WTC11 (cell line): ENCODE results near the gene IL20. TPM values are rescaled to one million over a fixed set of nuclear protein-coding genes. Genes with fewer than 3 reads are reported as not detected.

ENCODE experiments used
- ATAC-seq: fragments of 200-7000 bp; cut with Tn5 transposase; 2 replicates; pipeline ENCODE4 v1.10.0; 2021; ENCODE audit warnings: mild to moderate bottlenecking, moderate library complexity
- CTCF ChIA-PET: fragments of 300-600 bp; sonication (Branson Sonifier 250); formaldehyde crosslinking; loops from one replicate; lab custom pipeline; 2021; ENCODE audit warnings: antibody characterized with exemption; lab: Charles Lee
- POLR2A ChIA-PET: fragments of 350-600 bp; sonication (Branson Sonifier 250); formaldehyde crosslinking; loops from one replicate; lab custom pipeline; 2021; ENCODE audit warnings: antibody characterized with exemption; lab: Charles Lee
- DNase-seq: peaks from one replicate; pipeline ENCODE4 v3.0.0; 2021; ENCODE audit warnings: low spot score
- H3K27ac Mint-ChIP-seq: 2 replicates; pipeline ENCODE4 v1.8.0; 2021; ENCODE audit warnings: mixed read lengths
- H3K27me3 Mint-ChIP-seq: 2 replicates; pipeline ENCODE4 v1.8.0; 2021; ENCODE audit warnings: low read depth, mild to moderate bottlenecking, moderate library complexity, mixed read lengths
- H3K36me3 Mint-ChIP-seq: 2 replicates; pipeline ENCODE4 v1.8.0; 2021; ENCODE audit warnings: mixed read lengths
- H3K4me1 Mint-ChIP-seq: 2 replicates; pipeline ENCODE4 v1.8.0; 2022; ENCODE audit warnings: mixed read lengths
- H3K4me3 Mint-ChIP-seq: 2 replicates; pipeline ENCODE4 v1.8.0; 2021; ENCODE audit warnings: mild to moderate bottlenecking, moderate library complexity, mixed read lengths
- H3K9me3 Mint-ChIP-seq: 2 replicates; pipeline ENCODE4 v1.8.0; 2021; ENCODE audit warnings: mixed read lengths
- AR ChIP-seq: fragments of 250-450 bp; sonication (Bioruptor Pico); IDR thresholded peaks from 2 replicates; pipeline ENCODE4 v1.9.0; 2021; ENCODE audit warnings: mild to moderate bottlenecking
- E2F4 ChIP-seq: sonication (generic); formaldehyde crosslinking; IDR thresholded peaks from 2 replicates; pipeline ENCODE4 v1.8.1; 2022; ENCODE audit warnings: low read depth, mild to moderate bottlenecking, moderate library complexity, missing genetic modification reagents, borderline replicate concordance
- FOXP1 ChIP-seq: sonication (generic); formaldehyde crosslinking; IDR thresholded peaks from 2 replicates; pipeline ENCODE4 v1.8.0; 2022; ENCODE audit warnings: missing genetic modification reagents, mild to moderate bottlenecking, moderate library complexity, borderline replicate concordance
- FOXP4 ChIP-seq: sonication (generic); formaldehyde crosslinking; IDR thresholded peaks from 2 replicates; pipeline ENCODE4 v1.8.0; 2022; ENCODE audit warnings: mild to moderate bottlenecking, missing genetic modification reagents
- GABPB1 ChIP-seq: sonication (generic); formaldehyde crosslinking; IDR thresholded peaks from 2 replicates; pipeline ENCODE4 v1.8.1; 2023; ENCODE audit warnings: mild to moderate bottlenecking, missing genetic modification reagents
- IRF1 ChIP-seq: sonication (generic); formaldehyde crosslinking; IDR thresholded peaks from 2 replicates; pipeline ENCODE4 v1.8.0; 2023; ENCODE audit warnings: missing genetic modification reagents
- IRF2 ChIP-seq: sonication (generic); formaldehyde crosslinking; IDR thresholded peaks from 2 replicates; pipeline ENCODE4 v1.8.0; 2022; ENCODE audit warnings: low read depth, missing genetic modification reagents, borderline replicate concordance
- JAZF1 ChIP-seq: fragments of 250-450 bp; sonication (Bioruptor Pico); IDR thresholded peaks from 2 replicates; pipeline ENCODE4 v1.9.0; 2021; ENCODE audit warnings: moderate library complexity, mild to moderate bottlenecking, inconsistent platforms
- NFE2L1 ChIP-seq: sonication (generic); formaldehyde crosslinking; IDR thresholded peaks from 2 replicates; pipeline ENCODE4 v1.8.1; 2023; ENCODE audit warnings: missing genetic modification reagents
- PRDM15 ChIP-seq: sonication (generic); formaldehyde crosslinking; IDR thresholded peaks from 2 replicates; pipeline ENCODE4 v1.8.0; 2022; ENCODE audit warnings: missing genetic modification reagents
- TP53 ChIP-seq: sonication (generic); formaldehyde crosslinking; IDR thresholded peaks from 2 replicates; pipeline ENCODE4 v1.8.1; 2023; ENCODE audit warnings: mild to moderate bottlenecking, missing genetic modification reagents
- ZNF138 ChIP-seq: sonication (generic); formaldehyde crosslinking; conservative IDR thresholded peaks from 2 replicates; pipeline ENCODE4 v1.8.1; 2022; ENCODE audit warnings: mild to moderate bottlenecking, moderate library complexity, missing genetic modification reagents
- ZNF219 ChIP-seq: sonication (generic); formaldehyde crosslinking; IDR thresholded peaks from 2 replicates; pipeline ENCODE4 v1.8.0; 2023; ENCODE audit warnings: missing genetic modification reagents, mild to moderate bottlenecking, borderline replicate concordance
- ZNF263 ChIP-seq: sonication (generic); formaldehyde crosslinking; IDR thresholded peaks from 2 replicates; pipeline ENCODE4 v1.8.1; 2022; ENCODE audit warnings: low read depth, mild to moderate bottlenecking, moderate library complexity, missing genetic modification reagents
- total RNA-seq: library from RNA; stranded (reverse); gene quantifications from 3 replicates; pipeline ENCODE4 v1.2.3, GENCODE V29; 2021
- TF ChIP-seq, protein P1 (sequence below): sonication (generic); formaldehyde crosslinking; IDR thresholded peaks from 2 replicates; pipeline ENCODE4 v1.8.1; 2023; ENCODE audit warnings: mild to moderate bottlenecking, missing genetic modification reagents
- TF ChIP-seq, protein P2 (sequence below): sonication (generic); formaldehyde crosslinking; IDR thresholded peaks from 2 replicates; pipeline ENCODE4 v1.8.0; 2022; ENCODE audit warnings: mild to moderate bottlenecking, missing genetic modification reagents
- TF ChIP-seq, protein P3 (sequence below): sonication (generic); formaldehyde crosslinking; IDR thresholded peaks from 2 replicates; pipeline ENCODE4 v1.8.1; 2022; ENCODE audit warnings: mild to moderate bottlenecking, moderate library complexity, missing genetic modification reagents
- TF ChIP-seq, protein P4 (sequence below): fragments of 250-450 bp; sonication (Bioruptor Pico); IDR thresholded peaks from 2 replicates; pipeline ENCODE4 v1.9.0; 2021; ENCODE audit warnings: mild to moderate bottlenecking
- TF ChIP-seq, protein P5 (sequence below): sonication (generic); formaldehyde crosslinking; IDR thresholded peaks from 2 replicates; pipeline ENCODE4 v1.8.1; 2022; ENCODE audit warnings: low read depth, missing genetic modification reagents, borderline replicate concordance

The IL20 gene
- total RNA-seq, 1 experiment from 2014 or later, result not detected

GRCh38 chr1:206828061-206828460, 37.4 kb upstream of the IL20 start:
- H3K9me3 Mint-ChIP-seq, result 0 out of 2 replicates have a peak, but pooled peaks cover 3% of the 10 kb centered on the region
- no peak overlapping the region for H3K4me3 Mint-ChIP-seq
- POLR2A ChIA-PET, result no interaction called here
- no peak overlapping the region for H3K27ac Mint-ChIP-seq
- peaks cover 5% of the 10 kb centered on the region; the same call in 1 of the 2 replicates for H3K27me3 Mint-ChIP-seq
- ATAC-seq (no peak), DNase-seq (no peak)
- peaks cover 15% of the 10 kb centered on the region for H3K4me1 Mint-ChIP-seq
- H3K36me3 Mint-ChIP-seq, result no peaks in the 10 kb centered on the region
- TF ChIP-seq GABPB1 (CRISPR knock-in tag) (no peak), PRDM15 (CRISPR knock-in tag) (no peak), ZNF263 (CRISPR knock-in tag) (no peak), AR (CRISPR knock-in tag) (no peak), ZNF219 (CRISPR knock-in tag) (no peak), FOXP4 (CRISPR knock-in tag) (no peak), E2F4 (CRISPR knock-in tag) (no peak), JAZF1 (CRISPR knock-in tag) (no peak), NFE2L1 (no peak), IRF1 (CRISPR knock-in tag) (no peak), TP53 (CRISPR knock-in tag) (no peak), FOXP1 (no peak), ZNF138 (CRISPR knock-in tag) (no peak), IRF2 (no peak)
- TF ChIP-seq, protein P1, sequence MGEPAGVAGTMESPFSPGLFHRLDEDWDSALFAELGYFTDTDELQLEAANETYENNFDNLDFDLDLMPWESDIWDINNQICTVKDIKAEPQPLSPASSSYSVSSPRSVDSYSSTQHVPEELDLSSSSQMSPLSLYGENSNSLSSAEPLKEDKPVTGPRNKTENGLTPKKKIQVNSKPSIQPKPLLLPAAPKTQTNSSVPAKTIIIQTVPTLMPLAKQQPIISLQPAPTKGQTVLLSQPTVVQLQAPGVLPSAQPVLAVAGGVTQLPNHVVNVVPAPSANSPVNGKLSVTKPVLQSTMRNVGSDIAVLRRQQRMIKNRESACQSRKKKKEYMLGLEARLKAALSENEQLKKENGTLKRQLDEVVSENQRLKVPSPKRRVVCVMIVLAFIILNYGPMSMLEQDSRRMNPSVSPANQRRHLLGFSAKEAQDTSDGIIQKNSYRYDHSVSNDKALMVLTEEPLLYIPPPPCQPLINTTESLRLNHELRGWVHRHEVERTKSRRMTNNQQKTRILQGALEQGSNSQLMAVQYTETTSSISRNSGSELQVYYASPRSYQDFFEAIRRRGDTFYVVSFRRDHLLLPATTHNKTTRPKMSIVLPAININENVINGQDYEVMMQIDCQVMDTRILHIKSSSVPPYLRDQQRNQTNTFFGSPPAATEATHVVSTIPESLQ (CRISPR knock-in tag), result no peak
- TF ChIP-seq, protein P2, sequence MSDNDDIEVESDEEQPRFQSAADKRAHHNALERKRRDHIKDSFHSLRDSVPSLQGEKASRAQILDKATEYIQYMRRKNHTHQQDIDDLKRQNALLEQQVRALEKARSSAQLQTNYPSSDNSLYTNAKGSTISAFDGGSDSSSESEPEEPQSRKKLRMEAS (CRISPR knock-in tag), result no peak
- TF ChIP-seq, protein P3, sequence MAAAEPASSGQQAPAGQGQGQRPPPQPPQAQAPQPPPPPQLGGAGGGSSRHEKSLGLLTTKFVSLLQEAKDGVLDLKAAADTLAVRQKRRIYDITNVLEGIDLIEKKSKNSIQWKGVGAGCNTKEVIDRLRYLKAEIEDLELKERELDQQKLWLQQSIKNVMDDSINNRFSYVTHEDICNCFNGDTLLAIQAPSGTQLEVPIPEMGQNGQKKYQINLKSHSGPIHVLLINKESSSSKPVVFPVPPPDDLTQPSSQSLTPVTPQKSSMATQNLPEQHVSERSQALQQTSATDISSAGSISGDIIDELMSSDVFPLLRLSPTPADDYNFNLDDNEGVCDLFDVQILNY (CRISPR knock-in tag), result no peak
- TF ChIP-seq, protein P4, sequence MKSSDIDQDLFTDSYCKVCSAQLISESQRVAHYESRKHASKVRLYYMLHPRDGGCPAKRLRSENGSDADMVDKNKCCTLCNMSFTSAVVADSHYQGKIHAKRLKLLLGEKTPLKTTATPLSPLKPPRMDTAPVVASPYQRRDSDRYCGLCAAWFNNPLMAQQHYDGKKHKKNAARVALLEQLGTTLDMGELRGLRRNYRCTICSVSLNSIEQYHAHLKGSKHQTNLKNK (CRISPR knock-in tag), result no peak
- TF ChIP-seq, protein P5, sequence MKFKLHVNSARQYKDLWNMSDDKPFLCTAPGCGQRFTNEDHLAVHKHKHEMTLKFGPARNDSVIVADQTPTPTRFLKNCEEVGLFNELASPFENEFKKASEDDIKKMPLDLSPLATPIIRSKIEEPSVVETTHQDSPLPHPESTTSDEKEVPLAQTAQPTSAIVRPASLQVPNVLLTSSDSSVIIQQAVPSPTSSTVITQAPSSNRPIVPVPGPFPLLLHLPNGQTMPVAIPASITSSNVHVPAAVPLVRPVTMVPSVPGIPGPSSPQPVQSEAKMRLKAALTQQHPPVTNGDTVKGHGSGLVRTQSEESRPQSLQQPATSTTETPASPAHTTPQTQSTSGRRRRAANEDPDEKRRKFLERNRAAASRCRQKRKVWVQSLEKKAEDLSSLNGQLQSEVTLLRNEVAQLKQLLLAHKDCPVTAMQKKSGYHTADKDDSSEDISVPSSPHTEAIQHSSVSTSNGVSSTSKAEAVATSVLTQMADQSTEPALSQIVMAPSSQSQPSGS, result no peak
- CTCF ChIA-PET, result interaction anchor here (1.4 kb wide), 1 partner anchor 93 kb away, joined by 3 read pairs; no protein-coding TSS in a partner anchor
